GM04504 (cell line): ENCODE results near the gene B4GALT2.

Experiments
- DNase-seq: peaks from one replicate; pipeline ENCODE4 v3.0.0-alpha.2; 2012; ENCODE audit warnings: low read depth

The B4GALT2 gene

GRCh38 chr1:43978551-43979260 is at the start of gene B4GALT2:
B4GALT2 (plus strand) TSS chr1:43979210; CDS start chr1:43981161, 1,951 bp downstream.
- no peak for DNase-seq

- no peak for DNase-seq
Observed at GRCh38 chr1:43930168-43930948, 48.7 kb upstream of the B4GALT2 start.

- no peak for DNase-seq
Observed at GRCh38 chr1:43930949-43931275, 48.1 kb upstream of the B4GALT2 start.

- DNase-seq, result no peak
Observed at GRCh38 chr1:43931711-43932660, 47.0 kb upstream of the B4GALT2 start.

- DNase-seq, result no peak
Observed at GRCh38 chr1:43932786-43933385, 46.1 kb upstream of the B4GALT2 start.

- no peak for DNase-seq
Observed at GRCh38 chr1:43933386-43934100, 45.5 kb upstream of the B4GALT2 start, which contains the start of gene ARTN. ARTN (plus strand) TSS chr1:43933801; CDS start chr1:43935657, 1,856 bp downstream.

- DNase-seq, result no peak
Observed at GRCh38 chr1:43934101-43934985, 44.7 kb upstream of the B4GALT2 start.

GRCh38 chr1:43934986-43935324 is 44.1 kb upstream of the B4GALT2 start:
- no peak for DNase-seq

- no peak for DNase-seq
Observed at GRCh38 chr1:43935711-43936427, 43.1 kb upstream of the B4GALT2 start.

GRCh38 chr1:43936431-43937151 is 42.4 kb upstream of the B4GALT2 start:
- DNase-seq, result no peak

GRCh38 chr1:43937179-43937865 is 41.7 kb upstream of the B4GALT2 start:
- no peak for DNase-seq

- DNase-seq, result no peak
Observed at GRCh38 chr1:43938383-43938782, 40.6 kb upstream of the B4GALT2 start.

- no peak for DNase-seq
Observed at GRCh38 chr1:43938892-43939587, 40.0 kb upstream of the B4GALT2 start.

GRCh38 chr1:43942411-43942810 is 36.6 kb upstream of the B4GALT2 start:
- DNase-seq, result no peak

GRCh38 chr1:43944860-43945259 is 34.1 kb upstream of the B4GALT2 start:
- no peak for DNase-seq

- DNase-seq, result no peak
Observed at GRCh38 chr1:43945674-43946235, 33.3 kb upstream of the B4GALT2 start.
